Measurements from ENCODE around the gene DAGLA. TPM values are rescaled to one million over a fixed set of nuclear protein-coding genes. Genes with fewer than 3 reads are reported as not detected.

DAGLA gene
- total RNA-seq, 1 donor from 2014 or later, result 4.8 TPM

DNA sequence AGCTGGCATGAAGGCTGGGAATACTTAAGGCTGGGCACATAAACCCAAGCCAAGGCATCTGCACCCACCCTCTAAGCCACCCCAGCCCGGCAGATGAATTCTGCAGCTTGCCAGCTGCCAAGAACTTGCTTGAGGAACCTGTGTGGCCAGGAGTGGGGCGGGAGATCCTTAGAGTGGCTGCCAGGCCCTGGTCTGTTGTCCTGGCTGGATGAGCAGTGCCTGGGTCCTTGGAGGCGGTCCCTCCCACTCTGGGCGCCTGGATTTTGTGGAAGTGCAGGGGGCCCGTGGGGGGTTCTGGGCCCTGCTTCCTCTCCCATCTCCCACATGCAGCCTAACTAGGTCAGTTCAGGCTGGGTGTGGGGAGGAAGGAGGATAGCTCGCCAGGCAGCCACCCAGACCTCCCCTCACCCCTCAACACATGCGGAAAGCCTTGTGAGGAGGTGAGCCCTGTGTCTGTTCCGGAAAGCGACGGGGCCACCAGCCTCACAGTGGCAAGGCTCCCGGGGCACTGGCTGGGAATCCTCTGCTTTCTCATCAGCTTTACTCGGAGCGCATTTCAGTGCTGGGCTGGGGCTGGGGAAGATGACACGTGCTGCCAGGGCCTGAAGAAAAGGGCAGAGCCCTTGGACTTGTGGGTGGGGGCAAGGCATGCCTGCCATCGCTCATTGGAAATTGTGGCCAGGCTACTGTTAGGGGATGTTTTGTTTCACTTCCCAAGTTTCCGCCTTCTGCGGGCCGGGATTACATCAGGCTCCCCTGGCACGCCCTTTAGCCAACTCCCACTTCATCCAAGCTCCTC, 8.4 kb downstream of the DAGLA start:
- no peak for DNase-seq (ENCODE audit: low spot score)
- H3K27ac Mint-ChIP-seq (ENCODE audit: unreplicated experiment), result peak overlapping the region; percentile 61
- H3K4me3 Mint-ChIP-seq (ENCODE audit: unreplicated experiment), result no peak overlapping the region
- H3K4me1 Mint-ChIP-seq (ENCODE audit: low read depth), result peaks cover 5% of the 10 kb centered on the region
- no peaks in the 10 kb centered on the region for H3K9me3 Mint-ChIP-seq (ENCODE audit: low read depth)
- TF ChIP-seq CTCF (IDR thresholded peaks at IDR 0.05), result no peak
- no peaks in the 10 kb centered on the region for H3K36me3 Mint-ChIP-seq (ENCODE audit: low read depth)
- no peaks in the 10 kb centered on the region for H3K27me3 Mint-ChIP-seq (ENCODE audit: low read depth)

- H3K27ac Mint-ChIP-seq (ENCODE audit: unreplicated experiment), result no peak overlapping the region
- H3K36me3 Mint-ChIP-seq (ENCODE audit: low read depth), result no peaks in the 10 kb centered on the region
- no peaks in the 10 kb centered on the region for H3K27me3 Mint-ChIP-seq (ENCODE audit: low read depth)
- peaks cover 10% of the 10 kb centered on the region for H3K4me1 Mint-ChIP-seq (ENCODE audit: low read depth)
- H3K9me3 Mint-ChIP-seq (ENCODE audit: low read depth), result no peaks in the 10 kb centered on the region
- DNase-seq (ENCODE audit: low spot score), result no peak
- no peak for TF ChIP-seq CTCF (IDR thresholded peaks at IDR 0.05)
- no peak overlapping the region for H3K4me3 Mint-ChIP-seq (ENCODE audit: unreplicated experiment)
Observed at GRCh38 chr11:61689164-61689496, 8.9 kb downstream of the DAGLA start.

DNA sequence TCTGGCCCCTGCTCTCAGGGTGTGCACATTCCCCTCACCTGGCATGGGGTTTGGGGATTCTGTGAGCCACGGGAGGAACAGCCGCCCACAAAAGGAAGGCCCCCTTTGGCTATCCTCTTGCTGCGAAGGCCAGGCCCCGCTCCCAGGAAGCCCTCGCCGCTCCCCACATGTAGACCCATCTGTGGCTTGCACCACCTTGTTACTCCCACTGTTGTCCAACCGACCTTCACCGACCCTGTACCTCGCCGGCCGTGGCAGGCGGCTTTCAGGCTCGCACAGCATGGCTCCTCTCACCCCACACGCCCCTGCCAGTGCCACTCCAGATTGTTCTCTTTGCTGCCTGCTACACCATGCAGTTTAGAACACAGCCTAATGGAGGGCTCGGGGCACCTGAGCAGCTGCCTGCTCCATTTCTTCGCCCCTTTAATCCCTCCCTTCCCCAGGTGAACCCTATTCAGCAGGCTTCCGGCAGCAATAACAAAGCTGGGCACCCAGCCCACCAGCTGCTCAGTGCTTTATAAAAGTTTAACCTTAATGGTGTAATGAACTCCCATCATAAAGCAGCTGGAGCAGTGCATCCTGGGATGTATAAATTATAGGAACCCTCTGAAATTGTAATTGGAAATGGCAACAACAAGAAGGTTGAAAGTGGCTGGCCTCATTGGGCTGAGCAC, 10.7 kb downstream of the DAGLA start:
- Mint-ChIP-seq H3K27ac (ENCODE audit: unreplicated experiment) (no peak overlapping the region), H3K4me3 (ENCODE audit: unreplicated experiment) (no peak overlapping the region), H3K36me3 (ENCODE audit: low read depth) (no peaks in the 10 kb centered on the region), H3K4me1 (ENCODE audit: low read depth) (peaks cover 24% of the 10 kb centered on the region), H3K27me3 (ENCODE audit: low read depth) (no peaks in the 10 kb centered on the region), H3K9me3 (ENCODE audit: low read depth) (no peaks in the 10 kb centered on the region)
- no peak for TF ChIP-seq CTCF (IDR thresholded peaks at IDR 0.05)
- no peak for DNase-seq (ENCODE audit: low spot score)

DNA sequence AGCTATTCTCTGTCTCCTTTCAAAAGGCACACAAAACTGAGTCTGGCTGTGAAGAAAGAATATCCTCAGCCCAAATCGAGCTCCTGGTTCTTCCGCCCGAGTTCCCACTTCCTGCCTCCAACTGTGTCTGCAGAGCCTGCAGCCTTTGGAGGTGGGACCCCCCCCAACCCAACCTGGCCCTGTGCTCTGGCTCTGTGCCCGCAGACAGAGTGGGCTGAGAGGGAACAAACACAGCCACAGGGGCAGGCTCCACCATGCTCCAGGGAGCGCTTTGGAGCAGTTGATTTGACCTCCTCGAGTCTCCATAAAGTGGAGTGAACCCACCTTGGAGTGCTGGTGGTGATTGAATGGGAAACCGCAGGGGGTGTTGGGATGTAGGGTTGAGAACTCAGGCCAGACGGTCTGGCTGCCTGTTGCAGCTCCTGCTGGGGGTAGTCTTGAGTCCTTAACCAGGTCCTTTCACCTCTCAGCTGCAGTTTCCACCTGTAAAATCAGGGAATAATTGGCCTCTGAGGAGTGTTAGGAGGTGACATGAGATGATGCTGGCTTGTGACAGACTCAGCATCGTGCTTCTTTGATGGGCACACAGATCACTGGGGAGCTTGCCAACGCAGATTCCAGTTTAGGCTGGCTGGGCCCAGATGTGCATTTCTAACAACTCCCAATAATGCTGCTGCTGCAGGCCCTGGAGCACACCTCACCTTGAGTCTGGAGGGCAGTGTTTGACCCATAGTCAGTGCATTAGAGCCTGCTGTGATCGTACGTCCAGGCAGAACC, 11.4 kb downstream of the DAGLA start:
- H3K36me3 Mint-ChIP-seq (ENCODE audit: low read depth), result no peaks in the 10 kb centered on the region
- no peak for DNase-seq (ENCODE audit: low spot score)
- no peak overlapping the region for H3K27ac Mint-ChIP-seq (ENCODE audit: unreplicated experiment)
- no peaks in the 10 kb centered on the region for H3K9me3 Mint-ChIP-seq (ENCODE audit: low read depth)
- no peaks in the 10 kb centered on the region for H3K27me3 Mint-ChIP-seq (ENCODE audit: low read depth)
- TF ChIP-seq CTCF (IDR thresholded peaks at IDR 0.05), result no peak
- H3K4me1 Mint-ChIP-seq (ENCODE audit: low read depth), result peaks cover 30% of the 10 kb centered on the region
- no peak overlapping the region for H3K4me3 Mint-ChIP-seq (ENCODE audit: unreplicated experiment)

GRCh38 chr11:61693922-61694601, 13.9 kb downstream of the DAGLA start:
- H3K9me3 Mint-ChIP-seq (ENCODE audit: low read depth), result no peaks in the 10 kb centered on the region
- DNase-seq (ENCODE audit: low spot score), result no peak
- no peak overlapping the region for H3K27ac Mint-ChIP-seq (ENCODE audit: unreplicated experiment)
- H3K4me3 Mint-ChIP-seq (ENCODE audit: unreplicated experiment), result no peak overlapping the region
- H3K4me1 Mint-ChIP-seq (ENCODE audit: low read depth), result peaks cover 44% of the 10 kb centered on the region
- no peak for TF ChIP-seq CTCF (IDR thresholded peaks at IDR 0.05)
- no peaks in the 10 kb centered on the region for H3K27me3 Mint-ChIP-seq (ENCODE audit: low read depth)
- no peaks in the 10 kb centered on the region for H3K36me3 Mint-ChIP-seq (ENCODE audit: low read depth)
